Hematopoietic multipotent progenitor cell treated with erythropoietin and hydrocortisone succinate and interleukin-3 and kit ligand, for 17 days (in vitro differentiated cells): ENCODE data around the gene GNG8.
"Not testable (repeated sequence)": the region's sequence is repeated elsewhere in the genome, so short reads cannot be mapped to it uniquely, and the experiment has no call there.

ENCODE experiments used
- DNase-seq: peaks from one replicate; pipeline ENCODE4 v3.0.0-alpha.2; 2015; ENCODE audit warnings: low spot score

GNG8 gene

DNA sequence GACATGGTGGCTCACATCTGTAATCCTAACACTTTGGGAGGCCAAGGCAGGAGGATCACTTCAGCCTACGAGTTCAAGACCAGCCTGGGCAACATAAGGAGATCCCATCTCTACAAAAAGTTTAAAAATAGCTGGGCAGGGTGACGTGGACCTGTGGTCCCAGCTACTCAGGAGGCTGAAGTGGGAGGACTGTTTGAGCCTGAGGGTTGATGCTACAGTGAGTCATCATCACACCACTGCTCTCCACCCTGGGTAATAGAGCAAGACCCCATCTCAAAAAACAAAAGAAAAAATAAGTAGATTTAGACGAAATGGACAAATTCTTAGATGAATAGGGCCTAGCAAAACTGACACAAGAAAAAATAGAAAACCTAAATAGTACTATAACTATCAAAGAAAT is 10.4 kb upstream of the GNG8 start:
- no peak for DNase-seq

DNA sequence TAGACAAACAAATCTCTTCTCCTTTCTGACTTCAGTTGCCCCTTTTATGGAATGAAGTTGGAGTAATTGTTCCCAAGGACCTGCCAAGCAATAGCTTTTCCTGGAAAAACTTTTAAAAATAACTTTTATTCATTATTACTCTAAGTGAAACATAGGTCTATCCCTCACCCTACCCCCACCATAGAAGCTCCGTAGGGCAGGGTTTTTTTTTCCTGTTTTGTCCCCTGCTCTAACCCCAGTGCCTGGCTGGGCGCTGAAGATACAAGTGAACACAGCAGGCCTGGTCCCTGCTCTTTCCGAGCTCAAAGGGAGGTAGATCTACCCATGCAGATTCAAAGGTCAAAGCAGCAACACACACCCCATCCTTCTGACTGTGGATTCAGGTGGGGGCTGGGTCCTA is 8.7 kb upstream of the GNG8 start:
- DNase-seq: no peak

DNA sequence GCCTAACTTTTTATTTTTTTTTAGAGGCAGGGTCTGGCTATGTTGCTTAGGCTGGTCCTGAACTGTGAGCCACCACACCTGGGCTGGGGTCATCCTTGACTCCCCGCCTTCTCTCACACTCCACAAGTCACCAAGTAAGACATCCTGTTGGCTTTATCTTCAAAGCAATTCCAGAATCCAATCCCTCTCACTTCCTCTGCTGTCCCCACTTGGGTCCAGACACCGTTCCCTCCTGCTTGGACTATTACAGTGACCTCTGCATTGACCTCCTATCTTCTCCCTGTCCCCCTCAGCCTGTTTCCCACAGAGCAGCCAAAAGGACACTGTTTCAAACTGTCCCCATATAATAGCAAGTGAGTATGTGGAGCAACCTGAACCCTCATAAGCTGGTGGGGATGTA is 4.7 kb upstream of the GNG8 start:
- DNase-seq: no peak

DNA sequence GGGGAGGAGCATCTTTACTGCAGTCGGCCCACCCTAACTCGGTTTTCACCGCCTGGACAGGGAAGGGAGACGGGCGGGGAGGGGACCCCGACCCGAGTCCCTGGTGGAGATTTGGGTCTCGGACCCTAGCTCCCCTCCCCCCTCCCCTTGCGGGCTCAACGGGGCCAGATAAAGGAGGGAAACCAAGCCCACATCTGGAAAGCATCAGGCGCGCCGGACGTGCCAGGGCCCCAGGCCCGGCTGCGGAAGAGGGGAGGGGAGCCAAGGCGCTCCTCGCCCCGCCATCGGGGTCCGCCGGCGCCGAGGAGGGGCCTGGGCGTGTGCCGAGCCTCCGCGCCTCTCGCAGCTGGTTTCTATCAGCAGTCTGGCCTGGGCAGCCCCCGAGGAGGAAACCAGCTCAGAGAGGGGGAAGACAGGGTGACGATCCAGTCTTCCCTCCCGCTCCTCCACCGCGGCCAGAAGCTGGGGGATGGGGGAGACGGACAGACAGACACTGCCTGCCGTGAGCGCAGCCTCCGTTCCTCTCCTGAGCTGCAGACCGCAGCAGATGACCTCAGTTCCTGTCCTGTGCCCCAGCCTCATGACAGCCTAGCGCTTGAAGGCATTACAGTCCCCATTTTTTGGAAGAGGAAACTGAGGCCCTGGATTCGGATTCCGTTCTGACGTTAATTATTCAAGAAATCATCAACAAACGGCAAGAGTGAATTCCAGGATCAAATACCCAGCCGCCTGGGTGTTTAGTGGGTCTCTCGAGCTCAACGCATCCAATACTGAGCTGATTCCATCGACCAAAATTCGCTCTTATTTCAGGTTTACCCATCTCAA is 3.6 kb upstream of the GNG8 start:
- DNase-seq: no peak

GRCh38 chr19:46637224-46637623 is 1.2 kb upstream of the GNG8 start:
- DNase-seq: no peak

DNA sequence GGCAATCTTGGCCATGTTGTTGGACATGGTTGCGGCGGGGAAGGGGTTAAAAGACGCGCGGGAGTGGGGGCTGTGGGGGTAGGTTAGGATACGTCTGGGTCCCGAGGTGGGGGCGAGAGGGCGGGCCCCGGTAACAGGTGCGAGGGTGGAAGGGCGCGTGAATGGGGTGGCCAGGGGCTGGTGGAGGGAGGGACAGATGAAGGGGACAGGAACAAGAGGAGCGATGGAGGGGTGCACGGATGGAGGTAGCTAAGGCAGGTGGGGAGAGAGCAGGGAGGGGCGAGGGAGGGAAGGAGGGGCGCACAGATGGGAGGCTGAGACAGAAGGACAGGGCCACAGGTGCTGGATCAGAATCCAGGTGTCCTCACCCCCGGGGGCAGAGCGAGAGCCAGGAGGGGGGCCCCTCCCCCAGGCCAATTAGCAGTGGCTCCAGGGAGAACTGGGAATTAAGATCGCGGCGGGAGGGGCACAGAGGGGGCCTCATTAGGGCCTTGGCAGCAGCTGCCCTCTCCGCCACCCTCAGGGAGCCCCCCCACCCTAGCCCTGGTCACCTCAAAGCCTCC is 1.3 kb downstream of the GNG8 start:
- no peak for DNase-seq

DNA sequence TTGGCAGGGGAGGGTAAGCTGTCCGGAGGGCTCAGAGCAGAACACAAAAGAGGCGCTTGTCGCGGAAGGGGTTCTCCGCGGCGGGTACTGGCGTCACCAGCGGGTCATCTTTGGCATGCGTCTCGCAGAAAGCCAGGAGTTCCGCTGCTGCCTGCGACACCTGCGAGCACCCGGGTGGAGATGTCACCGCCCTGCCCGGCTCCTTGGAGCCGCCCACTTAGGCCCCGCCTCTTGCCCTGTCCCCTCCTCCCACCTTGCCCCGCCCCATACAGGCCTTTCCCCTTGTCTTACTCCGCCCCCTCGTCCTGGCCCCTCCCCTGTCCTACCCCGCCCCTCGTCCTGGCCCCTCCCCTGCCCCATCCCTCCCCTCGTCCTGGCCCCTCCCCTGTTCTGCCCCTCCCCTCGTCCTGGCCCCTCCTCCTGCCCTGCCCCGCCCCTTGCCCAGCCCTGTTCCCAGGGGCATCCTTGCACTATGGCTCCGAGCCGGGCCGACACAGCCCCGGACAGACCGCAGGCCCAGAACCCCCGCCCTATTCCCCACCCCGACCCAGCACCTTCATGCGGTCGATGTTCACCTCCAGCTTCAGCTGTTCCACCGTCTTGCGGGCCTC is 1.9 kb downstream of the GNG8 start:
- peak; percentile 93 for DNase-seq

DNA sequence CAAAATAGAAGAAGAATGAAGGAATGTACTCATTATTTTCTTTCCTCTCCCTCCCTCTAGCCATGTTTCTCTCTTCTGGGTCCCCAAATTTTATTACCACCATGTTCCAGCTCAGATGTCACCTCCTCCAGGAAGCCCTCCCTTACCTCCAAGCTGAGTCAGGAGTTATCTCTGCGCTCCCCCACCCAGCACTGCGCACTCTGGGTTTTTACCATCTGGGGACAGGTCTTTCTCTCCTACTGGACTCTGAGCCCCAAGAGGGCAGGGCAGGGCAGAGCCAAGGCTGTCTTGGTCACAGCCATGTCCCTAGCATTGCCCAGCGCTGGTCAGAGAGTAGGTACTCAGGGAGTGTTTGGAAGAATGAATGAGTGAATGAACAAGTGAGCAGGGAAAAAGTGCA is 2.9 kb downstream of the GNG8 start:
- no peak for DNase-seq

- no peak for DNase-seq
These were observed 4.5 kb downstream of the GNG8 start for GRCh38 chr19:46631481-46631880.

DNA sequence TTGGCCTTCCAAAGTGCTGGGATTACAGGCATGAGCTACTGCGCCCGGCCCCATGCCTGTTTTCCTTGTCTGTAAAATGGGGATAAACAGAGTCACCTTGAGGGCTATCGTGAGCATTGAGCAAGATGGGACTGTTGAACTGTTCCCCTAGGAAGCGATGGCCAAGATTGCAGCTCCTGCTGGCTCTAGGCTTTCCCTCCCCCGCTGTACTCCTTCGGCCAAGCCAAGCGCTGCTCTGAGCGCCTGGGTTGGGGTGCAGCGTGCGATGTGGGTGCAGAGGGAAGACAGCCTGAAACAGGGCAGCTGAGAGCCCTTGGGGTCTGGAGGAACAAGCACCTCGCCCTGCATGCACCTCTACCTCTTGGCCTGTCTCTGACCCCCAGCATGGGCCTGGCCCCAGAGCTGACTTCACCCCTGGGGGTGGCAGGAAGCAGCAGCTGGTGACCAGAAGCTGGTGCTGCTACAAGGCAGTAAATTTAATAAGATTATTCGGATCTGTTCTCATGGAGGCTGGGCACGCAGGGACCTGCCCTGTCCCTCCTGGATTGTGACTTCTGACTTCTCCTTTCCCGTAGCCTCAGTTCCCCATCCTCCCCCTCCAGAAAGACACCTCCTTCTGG is 5.3 kb downstream of the GNG8 start:
- DNase-seq: no peak

DNA sequence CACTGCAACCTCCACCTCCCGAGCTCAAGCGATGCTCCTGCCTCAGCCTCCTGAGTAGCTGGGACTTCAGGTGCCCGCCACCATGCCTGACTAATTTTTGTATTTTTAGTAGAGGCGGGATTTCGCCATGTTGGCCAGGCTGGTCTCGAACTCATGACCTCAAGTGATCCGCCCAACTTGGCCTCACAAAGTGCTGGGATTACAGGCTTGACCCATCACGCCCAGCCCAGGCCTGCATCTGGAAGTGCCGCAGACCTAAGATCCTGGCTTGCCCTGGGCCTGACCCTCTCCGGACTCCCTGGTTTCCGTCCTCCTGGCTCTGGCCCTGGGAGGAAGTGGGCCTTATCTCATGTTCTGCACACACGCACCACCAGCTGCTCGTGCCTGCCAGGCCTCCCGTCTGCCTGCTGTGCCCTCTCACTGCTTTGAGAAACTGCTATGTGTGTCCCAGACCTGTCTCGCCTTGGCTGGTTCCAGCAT is 6.4 kb downstream of the GNG8 start:
- DNase-seq: peak; percentile 28

DNA sequence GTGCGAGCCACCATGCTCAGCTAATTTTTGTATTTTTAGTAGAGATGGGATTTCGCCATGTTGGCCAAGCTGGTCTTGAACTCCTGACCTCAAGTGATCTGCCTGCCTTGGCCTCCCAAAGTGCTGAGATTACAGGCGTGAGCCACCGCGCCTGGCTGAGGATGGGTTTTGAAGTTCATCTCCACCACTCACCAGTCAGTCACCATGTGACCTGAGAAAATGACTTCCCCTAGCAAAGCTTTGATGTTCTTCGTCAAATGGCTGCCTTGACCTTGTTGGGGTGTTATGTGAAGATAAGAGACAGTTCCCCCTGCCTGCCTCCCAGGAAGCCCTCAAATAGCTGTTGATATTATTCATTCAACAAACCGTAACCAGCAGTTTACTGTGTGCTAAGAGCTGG is 7.0 kb downstream of the GNG8 start:
- not testable (repeated sequence) for DNase-seq

DNA sequence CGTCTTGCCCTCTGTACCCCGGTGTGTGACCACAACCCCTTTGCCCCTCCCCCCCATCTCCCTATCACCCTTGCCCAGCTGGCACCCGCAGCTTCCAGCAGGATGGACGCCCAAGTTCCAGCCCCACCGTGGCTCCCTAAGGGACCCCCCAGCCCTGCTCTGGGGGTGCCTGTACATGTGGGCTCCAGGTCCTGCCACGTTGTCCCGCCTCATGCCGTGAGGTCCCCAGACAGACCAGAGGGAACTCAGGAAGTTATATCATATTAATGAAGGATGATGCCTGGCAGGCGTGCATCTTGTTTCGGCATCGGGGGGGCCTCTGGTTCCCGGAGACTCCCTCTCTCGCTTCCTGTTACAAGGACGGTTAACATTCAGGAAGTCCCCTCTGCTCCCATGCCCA is 9.6 kb downstream of the GNG8 start:
- DNase-seq: no peak

- no peak for DNase-seq
These were observed 10.3 kb downstream of the GNG8 start for GRCh38 chr19:46625731-46626130.

DNA sequence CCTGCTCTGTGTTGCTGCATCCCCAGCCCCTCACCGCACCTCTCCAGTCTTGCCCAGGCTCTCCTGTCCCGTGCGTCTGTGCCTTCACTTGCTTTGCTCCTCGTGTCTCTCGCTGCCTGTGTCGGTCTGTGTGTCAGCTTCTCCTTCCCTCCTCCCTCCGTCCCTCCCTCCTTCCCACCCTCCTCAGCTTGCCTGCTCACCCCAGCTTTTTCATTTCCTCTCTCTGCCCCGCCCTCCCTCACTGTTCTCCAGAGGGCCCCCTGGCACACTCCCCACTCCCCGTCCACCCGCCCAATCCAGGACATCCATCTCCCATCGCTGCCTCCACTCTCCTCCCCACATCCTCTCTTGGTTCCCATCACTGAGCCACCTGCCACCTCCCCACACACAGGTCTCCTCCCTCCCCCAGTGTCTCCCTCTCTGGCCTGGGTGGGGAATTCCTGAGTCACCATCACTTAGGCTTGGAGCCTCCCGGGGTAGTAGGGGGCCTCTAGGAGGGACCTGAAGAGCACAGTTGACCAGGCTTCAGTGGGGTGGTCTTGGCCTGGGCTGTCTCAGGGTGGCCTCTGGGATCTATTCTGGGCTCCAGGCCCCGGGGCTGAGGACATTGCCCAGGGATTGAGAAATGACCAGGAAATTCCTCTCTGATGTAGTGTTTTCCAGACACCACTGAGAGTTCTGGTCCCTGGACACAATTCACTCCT is 10.9 kb downstream of the GNG8 start, which contains the start of gene PTGIR:
Gene PTGIR, minus strand, starts transcription at position 132 of the 704 bp plus-strand sequence. CDS start 864 bp downstream, outside the sequence.
- no peak for DNase-seq

GRCh38 chr19:46623915-46624502 is 12.0 kb downstream of the GNG8 start:
- DNase-seq: no peak

GRCh38 chr19:46622118-46622446 is 13.9 kb downstream of the GNG8 start:
- no peak for DNase-seq

DNA sequence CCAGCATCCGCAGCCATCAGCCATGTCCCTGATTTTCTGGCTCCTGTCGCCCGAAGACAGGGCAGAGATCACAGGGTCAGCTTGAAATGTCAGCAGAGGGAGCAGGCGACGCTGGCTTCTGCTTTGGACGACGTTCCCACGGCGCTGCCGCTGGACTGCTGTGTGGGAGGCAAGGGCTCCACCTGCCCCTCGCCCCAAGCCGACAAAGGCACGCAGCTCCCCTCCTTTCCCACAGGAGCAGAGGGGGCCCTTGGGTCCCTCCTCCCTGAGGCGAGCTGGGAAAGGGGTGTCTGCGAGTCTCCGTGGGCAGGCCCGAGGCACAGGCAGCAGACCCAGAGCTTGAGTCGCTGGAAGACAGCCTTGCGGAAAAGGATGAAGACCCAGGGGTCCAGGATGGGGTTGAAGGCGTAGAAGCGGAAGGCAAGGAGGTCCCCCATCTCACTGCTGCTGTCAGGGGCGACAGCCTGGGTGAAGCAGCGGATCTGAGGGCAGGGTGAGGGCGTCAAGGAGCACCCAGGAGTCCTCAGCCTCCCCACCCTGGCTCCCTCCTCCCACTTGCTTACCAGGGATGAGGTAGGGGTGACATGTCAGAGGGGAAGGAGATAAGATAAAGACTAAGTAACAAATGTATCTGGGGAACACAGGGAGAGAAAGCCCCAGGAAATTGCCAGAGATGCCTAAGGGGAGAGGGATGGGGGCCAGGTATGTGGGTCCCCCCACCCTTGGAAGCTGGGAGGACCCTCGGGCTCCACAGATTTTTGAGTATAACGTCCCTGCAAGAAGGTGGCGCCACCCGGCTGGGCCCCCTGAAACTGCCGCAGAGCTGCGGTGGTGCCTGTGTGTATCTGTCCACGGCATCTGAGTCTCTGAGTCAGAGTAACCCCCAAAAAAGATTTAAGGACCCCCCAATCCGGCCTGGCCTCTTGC is 14.5 kb downstream of the GNG8 start:
- DNase-seq: no peak

DNA sequence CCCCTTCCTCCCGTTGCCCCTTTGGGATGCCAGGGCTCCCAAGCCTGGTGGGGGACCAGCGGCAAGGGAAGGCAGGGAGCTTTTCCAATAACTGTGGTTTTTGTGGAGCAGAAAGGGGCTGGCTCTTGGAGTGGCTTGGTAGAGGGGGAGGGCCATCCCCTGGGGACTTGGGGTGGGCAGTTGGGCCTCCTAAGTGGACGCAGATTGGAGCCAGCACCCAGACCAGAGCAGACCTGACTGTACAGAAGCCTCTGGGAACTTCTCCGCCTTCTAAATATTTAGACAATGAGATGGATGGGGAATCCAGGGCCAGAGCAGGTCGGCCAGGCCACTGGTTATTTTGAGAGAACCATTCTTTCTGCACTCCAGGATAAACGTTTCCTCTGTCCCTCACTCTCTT is 15.3 kb downstream of the GNG8 start:
- no peak for DNase-seq

DNA sequence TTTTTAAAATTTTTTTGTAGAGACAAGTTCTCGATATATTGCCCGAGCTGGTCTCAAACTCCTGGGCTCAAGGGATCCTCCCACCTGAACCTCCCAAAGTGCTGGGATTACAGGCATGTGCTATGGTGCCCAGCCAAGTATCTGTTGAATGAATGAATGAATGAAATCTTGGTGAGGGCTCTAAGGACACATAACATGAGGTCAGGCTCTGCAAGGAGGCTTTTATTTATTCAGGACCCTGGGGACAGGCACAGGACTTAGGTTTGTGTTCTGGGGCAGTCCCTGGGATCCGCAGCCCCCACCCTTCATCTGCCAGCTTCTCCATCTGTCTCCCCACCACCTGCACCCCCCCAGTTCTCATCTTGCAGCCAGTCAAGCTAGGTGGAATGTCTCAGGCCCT is 15.7 kb downstream of the GNG8 start:
- DNase-seq: no peak
